Measurements from ENCODE around the gene CELA2A.
A peak's percentile ranks its signal among the peaks of the same experiment; 100 is the strongest.
"Not testable (repeated sequence)": the region's sequence is repeated elsewhere in the genome, so short reads cannot be mapped to it uniquely, and the experiment has no call there.

Gene CELA2A

GRCh38 chr1:15469821-15470448 lies 13.4 kb downstream of the CELA2A start:
- DNase-seq, result not testable (repeated sequence)

DNA sequence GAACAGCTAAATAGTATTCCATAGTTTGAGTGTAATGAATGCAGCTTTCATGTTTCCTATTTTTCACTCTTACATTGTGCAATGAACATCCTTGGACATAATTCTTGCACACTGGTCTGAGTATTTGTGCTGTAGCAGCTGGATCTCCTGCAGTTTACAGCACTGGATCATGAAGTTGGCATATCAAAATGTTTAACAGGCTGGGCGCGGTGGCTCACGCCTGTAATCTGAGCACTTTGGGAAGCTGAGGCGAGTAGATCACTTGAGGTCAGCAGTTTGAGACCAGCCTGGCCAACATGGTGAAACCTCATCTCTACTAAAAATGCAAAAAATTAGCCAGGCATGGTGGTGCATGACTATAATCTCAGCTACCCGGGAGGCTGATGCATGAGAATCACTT lies 14.5 kb downstream of the CELA2A start:
- DNase-seq, result not testable (repeated sequence)

- not testable (repeated sequence) for DNase-seq
Measured at GRCh38 chr1:15471723-15472122, 15.2 kb downstream of the CELA2A start.

- DNase-seq, result no peak
Measured at GRCh38 chr1:15472587-15472986, 16.1 kb downstream of the CELA2A start.

DNA sequence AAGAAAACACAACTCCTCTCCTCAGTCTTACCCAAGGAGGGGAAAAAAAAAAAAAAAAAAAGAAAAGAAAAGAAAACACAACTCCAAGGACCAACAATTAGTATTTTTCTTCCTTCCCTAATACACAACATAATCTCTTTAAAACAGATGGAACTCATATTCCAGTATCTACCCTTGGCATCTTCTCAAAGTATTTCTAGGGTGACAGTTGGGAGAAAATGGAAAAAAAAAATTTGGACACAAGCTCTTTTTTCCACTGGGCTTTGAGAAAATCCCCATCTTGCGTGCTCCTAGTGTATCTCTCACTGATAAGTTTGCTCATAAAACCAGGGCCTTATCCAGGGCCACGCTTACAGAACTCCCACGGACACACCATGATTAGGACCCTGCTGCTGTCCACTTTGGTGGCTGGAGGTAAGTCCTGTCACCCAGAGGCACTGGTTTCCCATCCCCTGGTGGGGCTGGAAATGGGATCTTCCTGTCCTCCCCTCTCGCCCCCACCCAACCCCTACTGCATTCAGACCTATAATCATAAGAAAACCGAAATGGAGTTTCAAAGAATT lies 19.3 kb downstream of the CELA2A start, which contains the start of gene CELA2B:
Gene CELA2B, plus strand, starts transcription at position 353 of the 563 bp plus-strand sequence. Its CDS starts 22 bp downstream, at position 375.
- DNase-seq, result no peak

- DNase-seq, result no peak
Measured at GRCh38 chr1:15476927-15477326, 20.4 kb downstream of the CELA2A start.

DNA sequence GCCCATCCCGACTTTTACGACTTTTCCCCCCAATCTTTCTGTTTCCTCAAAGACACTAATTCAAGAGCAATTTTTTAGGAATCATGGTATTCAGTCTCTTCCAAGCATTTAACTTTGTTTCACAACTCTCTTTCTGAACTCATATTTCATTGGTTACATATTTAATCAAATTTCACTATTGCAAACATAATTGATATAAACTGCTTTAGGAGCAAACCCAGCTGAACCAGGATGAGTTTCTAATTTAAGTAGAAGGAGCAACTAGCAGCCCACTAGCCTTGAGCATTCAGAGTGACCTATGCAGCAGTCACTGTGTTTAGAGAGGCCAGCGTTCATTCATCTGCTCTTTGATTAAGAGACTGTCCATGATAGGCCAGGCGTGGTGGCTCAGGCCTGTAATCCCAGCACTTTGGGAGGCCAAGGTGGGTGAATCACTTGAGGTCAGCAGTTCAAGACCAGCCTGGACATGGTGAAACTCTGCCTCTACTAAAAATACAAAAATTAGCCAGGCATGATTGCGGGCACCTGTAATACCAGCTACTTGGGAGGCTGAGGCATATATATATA lies 21.2 kb downstream of the CELA2A start:
- no peak for DNase-seq

DNA sequence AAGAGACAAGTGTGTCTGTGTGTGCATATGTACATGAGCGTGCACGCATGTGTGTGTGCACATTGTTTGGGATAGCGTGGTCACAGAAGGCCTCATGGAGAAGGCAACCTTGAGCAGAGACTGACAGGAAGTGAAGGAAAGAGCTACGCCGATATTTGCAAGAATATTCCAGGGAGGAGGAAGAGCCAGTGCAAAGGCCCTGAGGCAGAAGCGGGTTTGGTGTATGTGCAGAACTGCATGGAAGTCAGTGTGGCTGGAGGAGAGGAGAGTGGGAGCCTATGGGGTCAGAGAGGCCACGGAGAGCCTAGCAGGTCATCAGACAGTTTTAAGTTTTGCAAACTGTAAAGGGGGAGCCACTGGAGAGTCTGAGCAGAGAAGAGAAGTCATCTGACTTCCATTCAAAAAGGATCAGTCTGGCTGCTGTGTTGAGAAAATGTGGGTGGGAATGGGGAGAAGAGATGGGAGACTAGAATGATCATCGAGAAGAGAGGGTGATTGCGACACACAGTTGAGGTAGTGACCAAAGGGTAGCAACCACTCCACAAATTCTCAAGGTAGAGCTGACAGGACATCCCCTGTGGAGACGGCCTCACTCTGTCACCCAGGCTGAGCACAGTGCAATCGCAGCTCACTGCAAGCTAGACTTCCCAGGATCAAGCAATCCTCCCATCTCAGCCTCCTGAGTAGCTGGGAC lies 23.3 kb downstream of the CELA2A start:
- no peak for DNase-seq

DNA sequence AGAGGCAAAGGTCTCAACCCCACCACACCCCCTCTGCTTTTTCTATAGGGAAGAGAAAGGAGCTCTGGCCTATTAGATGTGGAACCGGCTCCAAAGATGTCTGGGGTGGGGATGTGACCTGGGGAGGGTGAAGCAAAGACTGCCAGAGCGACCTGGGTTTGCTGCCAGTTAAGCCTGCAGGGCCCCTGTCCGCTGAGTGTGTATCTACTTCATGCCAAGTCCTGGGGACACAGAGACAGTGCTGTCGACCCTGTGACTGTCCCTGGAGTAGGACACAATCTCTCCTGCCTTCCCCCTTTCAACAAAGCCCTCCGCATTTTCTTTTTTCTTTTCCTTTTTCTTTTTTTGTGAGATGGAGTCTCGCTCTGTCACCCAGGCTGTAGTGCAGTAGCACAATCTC lies 25.9 kb downstream of the CELA2A start:
- DNase-seq, result not testable (repeated sequence)

DNA sequence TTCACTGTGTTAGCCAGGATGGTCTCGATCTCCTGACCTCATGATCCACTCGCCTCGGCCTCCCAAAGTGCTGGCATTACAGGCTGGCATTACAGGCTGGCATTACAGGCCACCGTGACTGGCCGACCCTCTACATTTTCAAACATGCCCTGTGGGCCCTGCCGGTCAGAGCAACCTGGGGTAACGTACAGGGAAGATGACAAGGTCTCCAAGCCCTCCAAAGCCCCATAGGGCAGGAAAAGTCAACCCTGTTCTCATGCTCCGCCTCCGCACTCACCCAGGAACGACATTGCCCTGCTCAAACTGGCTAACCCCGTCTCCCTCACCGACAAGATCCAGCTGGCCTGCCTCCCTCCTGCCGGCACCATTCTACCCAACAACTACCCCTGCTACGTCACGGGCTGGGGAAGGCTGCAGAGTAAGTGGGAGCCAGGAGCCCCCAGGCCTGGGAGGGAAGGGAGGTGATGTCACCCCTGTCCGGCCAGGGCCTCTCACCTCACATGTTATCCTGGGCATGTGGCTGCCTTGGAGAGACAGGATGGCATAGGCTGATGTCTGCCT lies 26.5 kb downstream of the CELA2A start:
- DNase-seq, result not testable (repeated sequence)

DNA sequence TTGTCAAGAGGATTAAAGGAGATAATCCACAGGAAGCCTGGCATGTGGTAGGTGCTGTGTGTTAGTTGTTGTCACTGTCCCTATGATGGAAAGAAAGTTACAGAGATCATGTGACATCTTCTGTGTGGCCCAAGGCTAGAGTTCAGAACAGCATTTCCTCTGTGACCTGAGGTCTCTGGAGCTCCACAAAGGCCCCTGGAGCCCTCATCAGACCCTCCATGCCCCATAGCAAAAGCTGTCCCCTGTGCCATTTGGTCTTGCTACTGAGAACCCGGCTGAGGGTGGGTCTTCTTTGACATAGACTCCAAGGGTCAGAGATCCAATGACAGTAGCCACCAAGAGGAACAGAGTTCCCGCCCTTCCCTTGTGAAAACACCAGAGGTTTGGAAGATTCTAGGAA lies 27.4 kb downstream of the CELA2A start:
- no peak for DNase-seq

DNA sequence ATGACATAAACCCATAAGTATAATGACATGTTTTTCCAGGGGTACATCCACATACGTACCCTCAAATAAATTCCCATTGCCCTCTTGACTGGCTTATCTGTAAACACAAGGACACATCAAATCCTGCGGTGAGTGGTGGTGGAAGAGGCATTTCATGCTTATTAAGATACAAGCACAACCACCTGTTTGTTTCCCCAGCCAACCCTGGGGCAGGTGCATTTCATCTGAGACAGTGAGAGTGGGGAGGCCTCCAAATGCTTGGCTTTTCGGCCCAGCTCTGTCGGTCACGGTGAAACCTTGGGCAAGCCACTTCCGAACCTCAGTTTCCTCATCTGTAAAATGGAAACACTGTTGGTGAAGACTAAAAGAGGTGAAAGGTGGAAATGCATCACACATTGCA lies 27.9 kb downstream of the CELA2A start:
- DNase-seq, result not testable (repeated sequence)

DNA sequence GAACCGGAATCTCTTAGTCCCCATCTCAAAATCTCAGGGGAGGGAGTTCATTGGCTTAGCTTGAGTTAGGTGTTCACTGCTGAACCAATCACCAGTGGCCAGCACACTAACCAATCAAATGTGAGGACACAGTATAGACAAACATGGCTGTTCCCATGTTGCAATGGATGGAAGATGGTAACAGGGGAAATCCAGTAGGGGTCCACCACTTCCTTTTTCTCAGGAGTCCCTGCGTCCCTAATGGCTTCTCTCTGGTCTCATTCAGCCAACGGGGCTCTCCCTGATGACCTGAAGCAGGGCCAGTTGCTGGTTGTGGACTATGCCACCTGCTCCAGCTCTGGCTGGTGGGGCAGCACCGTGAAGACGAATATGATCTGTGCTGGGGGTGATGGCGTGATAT lies 29.1 kb downstream of the CELA2A start:
- DNase-seq, result no peak

DNA sequence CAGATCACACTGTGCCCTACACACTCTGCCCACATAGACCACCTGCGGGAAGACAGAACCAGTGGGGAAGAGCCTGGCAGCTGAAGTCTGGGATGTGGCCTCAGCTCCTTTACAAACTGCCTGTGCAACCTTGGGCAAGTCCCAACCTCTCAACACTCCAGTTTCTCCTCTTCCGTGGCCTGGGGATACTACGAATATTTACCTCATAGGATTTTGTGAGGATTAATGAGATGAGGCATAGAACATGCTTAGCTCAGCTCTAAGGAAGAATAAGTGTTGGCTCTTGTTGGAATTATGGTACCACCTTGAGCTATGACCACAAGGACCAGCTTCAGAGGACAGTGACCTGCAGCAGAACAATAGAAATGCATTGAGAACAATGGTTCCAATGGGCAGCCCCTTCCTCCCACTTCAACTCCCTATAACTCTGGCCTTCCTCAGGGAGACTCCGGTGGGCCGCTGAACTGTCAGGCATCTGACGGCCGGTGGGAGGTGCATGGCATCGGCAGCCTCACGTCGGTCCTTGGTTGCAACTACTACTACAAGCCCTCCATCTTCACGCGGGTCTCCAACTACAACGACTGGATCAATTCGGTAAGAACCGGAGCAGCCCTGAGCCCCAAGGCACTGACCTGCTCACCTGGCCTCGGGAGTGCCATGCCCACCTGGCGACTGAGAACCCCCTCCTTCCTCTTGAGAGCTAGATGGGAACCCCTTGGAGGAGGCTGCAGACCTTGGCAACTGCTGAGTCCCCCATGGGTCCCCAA lies 30.5 kb downstream of the CELA2A start:
- not testable (repeated sequence) for DNase-seq

DNA sequence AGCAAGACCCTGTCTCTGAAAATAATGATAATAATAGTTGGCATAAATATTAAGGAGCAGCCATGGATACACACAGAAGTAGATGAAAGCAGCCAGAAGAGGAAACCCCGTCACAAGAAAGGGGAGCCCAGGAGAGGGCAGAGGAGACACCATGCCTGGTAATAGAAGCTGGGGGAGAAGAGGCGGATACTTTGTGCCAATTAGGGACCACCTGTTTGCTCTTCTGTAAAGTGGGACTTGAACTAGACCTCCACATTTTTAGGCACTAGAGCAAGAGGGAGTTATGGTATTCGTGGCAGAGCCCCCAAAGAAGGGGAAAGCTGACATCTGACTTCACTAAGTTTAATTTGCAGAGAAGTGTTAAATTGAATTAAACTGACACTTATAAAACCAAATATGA lies 31.8 kb downstream of the CELA2A start:
- DNase-seq, result no peak

GRCh38 chr1:15489052-15489736 lies 32.7 kb downstream of the CELA2A start:
- peak; percentile 40 for DNase-seq

- not testable (repeated sequence) for DNase-seq
Measured at GRCh38 chr1:15491010-15491409, 34.5 kb downstream of the CELA2A start.

GRCh38 chr1:15492596-15492995 lies 36.1 kb downstream of the CELA2A start:
- DNase-seq, result no peak

DNA sequence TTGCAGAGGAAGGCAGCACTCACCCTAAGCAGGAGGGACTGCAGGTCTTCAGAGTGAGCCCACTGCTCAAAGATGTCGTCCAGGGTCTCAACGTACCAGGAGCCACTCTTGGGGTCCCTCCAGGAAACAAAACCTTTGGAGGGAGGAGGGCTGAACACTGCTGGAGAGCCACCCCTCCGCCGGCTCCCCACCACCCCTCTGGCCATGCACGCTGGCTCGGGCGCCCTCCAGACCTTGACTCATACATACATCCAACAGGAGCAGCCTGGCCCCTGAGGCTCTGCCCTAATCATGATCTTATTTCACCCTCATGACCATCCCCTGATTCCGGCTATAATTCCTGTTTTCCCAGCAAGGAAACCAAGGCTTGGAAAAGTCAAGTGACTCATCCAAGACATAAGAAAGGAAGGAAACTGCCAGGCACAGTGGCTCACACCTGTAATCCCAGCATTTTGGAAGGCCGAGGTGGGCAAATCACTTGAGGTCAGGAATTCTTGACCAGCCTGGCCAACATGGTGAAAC lies 37.4 kb downstream of the CELA2A start:
- no peak for DNase-seq

DNA sequence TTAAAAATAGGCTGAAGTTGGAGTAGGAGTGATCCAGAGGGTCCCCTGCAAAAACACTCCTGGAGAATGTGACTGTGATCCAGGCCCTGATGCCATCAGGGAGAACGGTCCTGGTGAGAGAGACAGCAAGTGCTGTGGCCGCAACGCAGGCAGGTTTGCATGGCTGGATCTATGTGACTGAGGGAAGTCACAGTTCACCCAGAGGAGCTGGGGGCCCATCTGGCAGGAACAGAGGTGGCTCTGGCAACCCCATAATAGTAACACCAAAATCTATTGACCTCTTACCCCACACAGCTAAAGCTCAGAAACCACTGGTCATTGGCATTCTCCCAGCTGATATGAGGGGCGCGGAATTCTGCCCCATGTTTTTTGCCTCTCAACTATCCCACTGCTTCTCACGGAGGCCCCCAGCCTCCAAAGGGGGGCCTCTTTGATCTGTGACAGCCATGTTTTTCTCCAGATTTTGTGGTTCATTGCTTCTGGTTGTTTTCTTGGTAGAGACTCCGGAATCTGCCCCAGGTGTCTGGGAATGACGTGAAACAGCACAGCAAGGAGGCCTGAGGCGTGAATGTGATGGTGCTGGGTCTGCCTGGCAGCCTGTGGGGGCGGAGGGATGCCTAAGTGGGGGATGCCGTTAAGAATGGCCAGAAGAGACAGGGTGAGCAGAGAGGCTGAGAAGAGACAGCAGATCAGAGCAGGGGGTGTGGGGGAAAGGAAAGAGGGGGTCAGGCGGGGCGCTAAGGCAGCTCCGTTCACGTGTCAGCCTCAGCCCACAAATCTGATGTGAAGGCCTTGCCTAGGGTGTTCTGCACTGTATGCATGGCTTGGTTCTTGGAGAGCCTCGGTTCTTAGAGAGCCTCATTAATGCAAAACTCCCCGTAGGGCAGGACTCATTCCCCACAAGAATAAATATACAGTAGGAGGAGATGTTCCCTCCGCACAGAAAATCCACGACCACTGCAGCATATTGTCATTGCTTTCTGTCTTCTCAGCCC lies 43.9 kb downstream of the CELA2A start:
- DNase-seq, result no peak
